ENCODE measurements around the gene ARHGEF1.

DNA sequence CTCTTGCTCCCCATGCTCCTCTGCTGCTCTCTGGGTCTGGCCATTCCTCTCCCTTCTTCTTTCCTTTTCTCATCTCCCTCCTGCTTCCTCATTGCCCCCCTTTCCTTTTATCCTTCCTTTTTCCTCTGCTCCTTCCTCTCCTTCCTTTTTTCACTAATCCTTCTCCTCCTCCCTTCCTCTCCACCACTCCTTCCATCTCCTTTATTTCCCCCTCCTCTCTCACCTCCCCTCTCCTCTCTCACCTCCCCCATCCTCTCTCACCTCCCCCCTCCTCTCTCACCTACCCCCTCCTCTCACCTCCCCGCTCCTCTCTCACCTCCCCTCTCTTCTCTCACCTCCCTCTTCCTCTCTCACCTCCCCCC, 13.6 kb downstream of the ARHGEF1 start:
- TF ChIP-seq, protein P1, sequence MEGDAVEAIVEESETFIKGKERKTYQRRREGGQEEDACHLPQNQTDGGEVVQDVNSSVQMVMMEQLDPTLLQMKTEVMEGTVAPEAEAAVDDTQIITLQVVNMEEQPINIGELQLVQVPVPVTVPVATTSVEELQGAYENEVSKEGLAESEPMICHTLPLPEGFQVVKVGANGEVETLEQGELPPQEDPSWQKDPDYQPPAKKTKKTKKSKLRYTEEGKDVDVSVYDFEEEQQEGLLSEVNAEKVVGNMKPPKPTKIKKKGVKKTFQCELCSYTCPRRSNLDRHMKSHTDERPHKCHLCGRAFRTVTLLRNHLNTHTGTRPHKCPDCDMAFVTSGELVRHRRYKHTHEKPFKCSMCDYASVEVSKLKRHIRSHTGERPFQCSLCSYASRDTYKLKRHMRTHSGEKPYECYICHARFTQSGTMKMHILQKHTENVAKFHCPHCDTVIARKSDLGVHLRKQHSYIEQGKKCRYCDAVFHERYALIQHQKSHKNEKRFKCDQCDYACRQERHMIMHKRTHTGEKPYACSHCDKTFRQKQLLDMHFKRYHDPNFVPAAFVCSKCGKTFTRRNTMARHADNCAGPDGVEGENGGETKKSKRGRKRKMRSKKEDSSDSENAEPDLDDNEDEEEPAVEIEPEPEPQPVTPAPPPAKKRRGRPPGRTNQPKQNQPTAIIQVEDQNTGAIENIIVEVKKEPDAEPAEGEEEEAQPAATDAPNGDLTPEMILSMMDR (IDR thresholded peaks at IDR 0.05) = no peak
- TF ChIP-seq EZH2 (IDR thresholded peaks at IDR 0.05; ENCODE audit: borderline replicate concordance, insufficient read depth, low read depth, low read length, poor library complexity, severe bottlenecking) = no peak
